CD14-positive monocyte (primary cell): ENCODE data around the gene FAM184A. TPM values are rescaled to one million over a fixed set of nuclear protein-coding genes. Genes with fewer than 3 reads are reported as not detected.

Source experiments
- DNase-seq, 3 donors: peaks; one replicate each; pipeline ENCODE4 v3.0.0-alpha.2; 2011 to 2022
- H2AFZ ChIP-seq: 2 replicates; pipeline ENCODE4 v1.6.0; 2012; ENCODE audit warnings: mild to moderate bottlenecking, low read depth, low read length, inconsistent platforms; ENCODE audit not compliant: insufficient read depth, poor library complexity, severe bottlenecking
- H3K27ac ChIP-seq, 2 donors: 1 replicate in 1 of 2; 2 replicates in 1 of 2; pipeline ENCODE4 v1.5.1; 2012 to 2013; ENCODE audit warnings: low read length in 2 of 2, control low read depth in 1 of 2, inconsistent platforms in 1 of 2, low read depth in 1 of 2, mild to moderate bottlenecking in 1 of 2
- H3K27me3 ChIP-seq, 2 donors: one replicate each; pipeline versions ENCODE4 v1.6.0 to v1.6.1; 2011 to 2013; ENCODE audit warnings: low read length in 2 of 2; ENCODE audit not compliant: control insufficient read depth in 2 of 2, insufficient read depth in 2 of 2
- H3K36me3 ChIP-seq, 2 donors: replicated peaks in 1 of 2; 1 replicate in 1 of 2; 2 replicates in 1 of 2; pipeline versions ENCODE4 v1.5.1 to v1.6.1; 2012 to 2013; ENCODE audit warnings: low read length in 2 of 2, control low read depth in 1 of 2, inconsistent platforms in 1 of 2, mild to moderate bottlenecking in 1 of 2; ENCODE audit not compliant: insufficient read depth in 2 of 2, control insufficient read depth in 1 of 2
- H3K4me1 ChIP-seq, 2 donors: 1 replicate in 1 of 2; 2 replicates in 1 of 2; pipeline versions ENCODE4 v1.5.1 to v1.6.1; 2012 to 2013; ENCODE audit warnings: low read length in 2 of 2, control low read depth in 1 of 2, inconsistent platforms in 1 of 2, mild to moderate bottlenecking in 1 of 2, moderate library complexity in 1 of 2; ENCODE audit not compliant: insufficient read depth in 2 of 2, control insufficient read depth in 1 of 2
- H3K4me2 ChIP-seq: replicated peaks from 2 replicates; pipeline ENCODE3; 2012; ENCODE audit warnings: low read length, moderate library complexity, mild to moderate bottlenecking; ENCODE audit not compliant: poor library complexity, severe bottlenecking; ENCODE audit errors: extremely low read depth
- H3K4me3 ChIP-seq, 3 experiments: fragments of 200-600 bp in 1 of 3; sonication (generic) in 1 of 3; replicated peaks in 1 of 3; 1 replicate in 2 of 3; 2 replicates in 1 of 3; pipeline ENCODE4 v1.5.1; 2011 to 2013; ENCODE audit warnings: low read length in 3 of 3, mild to moderate bottlenecking in 3 of 3, control low read depth in 2 of 3, low read depth in 2 of 3, inconsistent platforms in 1 of 3, moderate library complexity in 1 of 3
- H3K79me2 ChIP-seq: 2 replicates; pipeline ENCODE4 v1.6.0; 2012; ENCODE audit warnings: mild to moderate bottlenecking, control low read depth, inconsistent platforms, low read length, moderate library complexity; ENCODE audit not compliant: insufficient read depth
- H3K9ac ChIP-seq: 2 replicates; pipeline ENCODE4 v1.6.0; 2017; ENCODE audit warnings: low read length, mild to moderate bottlenecking; ENCODE audit not compliant: insufficient read depth, poor library complexity, severe bottlenecking
- H3K9me3 ChIP-seq, 2 donors: replicated peaks in 1 of 2; 1 replicate in 1 of 2; 2 replicates in 1 of 2; pipeline versions ENCODE4 v1.5.1 to v1.6.1; 2012 to 2013; ENCODE audit warnings: low read length in 2 of 2, control low read depth in 1 of 2; ENCODE audit not compliant: control insufficient read depth in 1 of 2, insufficient read depth in 1 of 2
- H4K20me1 ChIP-seq: 2 replicates; pipeline ENCODE4 v1.6.0; 2012; ENCODE audit warnings: mild to moderate bottlenecking, low read length, control low read depth, moderate library complexity; ENCODE audit not compliant: insufficient read depth
- H3K27ac Mint-ChIP-seq, 7 donors: one replicate each; pipeline ENCODE4 v1.8.0; 2020; ENCODE audit warnings: mild to moderate bottlenecking in 7 of 7, mixed read lengths in 7 of 7, moderate library complexity in 6 of 7, inconsistent platforms in 2 of 7
- H3K27me3 Mint-ChIP-seq, 3 donors: one replicate each; pipeline ENCODE4 v1.8.0; 2021 to 2022; ENCODE audit warnings: low read depth in 3 of 3, mild to moderate bottlenecking in 3 of 3, mixed read lengths in 3 of 3, moderate library complexity in 3 of 3, inconsistent platforms in 1 of 3
- H3K36me3 Mint-ChIP-seq, 2 donors: one replicate each; pipeline ENCODE4 v1.8.0; 2020; ENCODE audit warnings: mixed read lengths in 2 of 2, inconsistent platforms in 1 of 2, mild to moderate bottlenecking in 1 of 2
- H3K4me1 Mint-ChIP-seq: one replicate; pipeline ENCODE4 v1.8.0; 2020; ENCODE audit warnings: mild to moderate bottlenecking, mixed read lengths
- H3K4me3 Mint-ChIP-seq, 2 donors: one replicate each; pipeline ENCODE4 v1.8.0; 2020; ENCODE audit warnings: mild to moderate bottlenecking in 2 of 2, mixed read lengths in 2 of 2, moderate library complexity in 1 of 2
- H3K9me3 Mint-ChIP-seq, 7 donors: one replicate each; pipeline ENCODE4 v1.8.0; 2020 to 2022; ENCODE audit warnings: mixed read lengths in 7 of 7, mild to moderate bottlenecking in 6 of 7, moderate library complexity in 6 of 7, inconsistent platforms in 2 of 7
- CTCF ChIP-seq: fragments of 200-600 bp; IDR thresholded peaks from one replicate; pipeline ENCODE4 v1.8.0; 2022; ENCODE audit warnings: antibody characterized with exemption, mild to moderate bottlenecking
- WGBS: methylation state at CpG from one replicate; pipeline ENCODE4 v1.1.5; 2013; ENCODE audit warnings: missing lambda C conversion rate; ENCODE audit not compliant: insufficient coverage; 5-methylcytosine and 5-hydroxymethylcytosine counted together
- intact Hi-C, 2 donors: fragments of 100-400 bp; cut with micrococcal nuclease; formaldehyde crosslinking; loops; one replicate each; pipeline versions ENCODE4 v1.15.0 to v1.15.1; 2023
- polyA plus RNA-seq, 3 donors: library from polyadenylated mRNA; depleted of rRNA in 1 of 3; unstranded in 2 of 3; stranded (reverse) in 1 of 3; fragments of 300-500 nt in 2 of 3; fragments of >200 nt in 1 of 3; fragmentation: Illumina TruSeq in 2 of 3; gene quantifications; 1 replicate in 2 of 3; 2 replicates in 1 of 3; pipeline ENCODE4 v1.2.3, GENCODE V29; 2012 to 2021
- small RNA-seq: library from RNA; depleted of rRNA; stranded (forward); fragments of <200 nt; gene quantifications from one replicate; pipeline ENCODE3, GENCODE V24; 2012; ENCODE audit warnings: low read depth; ENCODE audit not compliant: insufficient read length

Gene FAM184A
- polyA plus RNA-seq, 3 donors: not detected

GRCh38 chr6:118913161-118913560, 165.3 kb downstream of the FAM184A start:
- no peaks in the 10 kb centered on the region for H3K4me1 Mint-ChIP-seq
- no peaks in the 10 kb centered on the region for H3K9me3 Mint-ChIP-seq
- H3K27me3 Mint-ChIP-seq: no peaks in the 10 kb centered on the region
- intact Hi-C loops: no loop called here
- H3K36me3 Mint-ChIP-seq: peaks cover 65 to 84% of the 10 kb centered on the region in 2 donors
- Histone ChIP-seq H3K4me3 (no peak overlapping the region), H3K9ac (no peak overlapping the region), H3K4me2 (no peak overlapping the region), H2AFZ (no peak overlapping the region), H3K36me3 (peaks cover 91 to 95% of the 10 kb centered on the region in 2 donors), H3K4me1 (no peaks in the 10 kb centered on the region), H3K27me3 (no peaks in the 10 kb centered on the region), H3K9me3 (no peaks in the 10 kb centered on the region), H3K79me2 (no peaks in the 10 kb centered on the region), H3K27ac (no peak overlapping the region), H4K20me1 (peaks cover 5% of the 10 kb centered on the region)
- no peak for TF ChIP-seq CTCF
- no peak overlapping the region for H3K4me3 Mint-ChIP-seq
- no peak overlapping the region for H3K27ac Mint-ChIP-seq
- 100% methylated on average over 1 of the region's 2 CpGs for WGBS
- no peak for DNase-seq

GRCh38 chr6:118912646-118913045, 165.8 kb downstream of the FAM184A start:
- Mint-ChIP-seq H3K36me3 (peaks cover 65 to 85% of the 10 kb centered on the region in 2 donors), H3K27me3 (no peaks in the 10 kb centered on the region), H3K4me3 (no peak overlapping the region), H3K9me3 (no peaks in the 10 kb centered on the region), H3K27ac (no peak overlapping the region), H3K4me1 (no peaks in the 10 kb centered on the region)
- peaks cover 91 to 95% of the 10 kb centered on the region in 2 donors for H3K36me3 ChIP-seq
- no peaks in the 10 kb centered on the region for H3K79me2 ChIP-seq
- TF ChIP-seq CTCF: no peak
- no peaks in the 10 kb centered on the region for H3K27me3 ChIP-seq
- WGBS: no CpG with 5 or more reads among the region's 5 CpGs
- H3K4me1 ChIP-seq: no peaks in the 10 kb centered on the region
- H3K4me2 ChIP-seq: no peak overlapping the region
- DNase-seq: no peak
- intact Hi-C loops: no loop called here
- no peaks in the 10 kb centered on the region for H3K9me3 ChIP-seq
- H3K27ac ChIP-seq: no peak overlapping the region
- no peak overlapping the region for H2AFZ ChIP-seq
- peaks cover 5% of the 10 kb centered on the region for H4K20me1 ChIP-seq
- H3K9ac ChIP-seq: no peak overlapping the region
- no peak overlapping the region for H3K4me3 ChIP-seq

Small RNA genes within 50 kb of the gene (small RNA-seq; reads per million reads assigned to genes)
- gene MIR548B: 0.94 reads per million
- not detected for gene RF00019

Other genes starting within 250 kb of the FAM184A start
- gene ASF1A, start 184.5 kb downstream of the FAM184A start, polyA plus RNA-seq: 10 to 100 TPM in 2 of 3 donors, 1 to 10 TPM in 1; 3.1 to 14.4 (median 10.5) TPM
- gene MCM9, start 143.5 kb downstream of the FAM184A start, polyA plus RNA-seq: 10 to 100 TPM in 1 of 3 donors, 1 to 10 TPM in 2; 9.4 to 11.9 (median 9.8) TPM